Endometrium (tissue), 2 donors: ENCODE results near the gene MARVELD3.

Experiments used
- FAIRE-seq: peaks from 2 replicates; lab custom pipeline; 2012; peaks lifted over from hg19 to GRCh38; lab: Jason Lieb, UNC
- donor health status: control.
- donor health status: control.

MARVELD3 gene

DNA sequence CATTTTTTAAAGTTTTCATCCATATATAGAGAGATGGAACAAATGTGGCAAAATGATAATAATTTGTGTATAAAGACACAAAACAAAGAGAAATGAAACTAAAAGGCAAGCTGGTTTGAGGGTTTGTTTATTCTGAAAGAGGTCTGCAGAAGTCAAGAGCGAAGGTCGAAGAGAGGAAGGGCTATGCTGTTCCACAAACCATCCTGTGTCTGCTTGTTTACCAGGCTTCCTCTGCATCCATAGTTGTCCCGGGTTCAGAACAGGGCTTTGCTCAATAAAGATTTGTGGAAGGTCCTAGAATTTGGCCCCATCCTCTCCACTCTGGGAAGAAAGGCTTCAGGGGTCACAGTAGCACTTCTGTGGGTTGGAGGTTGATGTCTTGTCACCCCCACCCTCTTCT, 2.4 kb upstream of the MARVELD3 start:
- FAIRE-seq = no peak

DNA sequence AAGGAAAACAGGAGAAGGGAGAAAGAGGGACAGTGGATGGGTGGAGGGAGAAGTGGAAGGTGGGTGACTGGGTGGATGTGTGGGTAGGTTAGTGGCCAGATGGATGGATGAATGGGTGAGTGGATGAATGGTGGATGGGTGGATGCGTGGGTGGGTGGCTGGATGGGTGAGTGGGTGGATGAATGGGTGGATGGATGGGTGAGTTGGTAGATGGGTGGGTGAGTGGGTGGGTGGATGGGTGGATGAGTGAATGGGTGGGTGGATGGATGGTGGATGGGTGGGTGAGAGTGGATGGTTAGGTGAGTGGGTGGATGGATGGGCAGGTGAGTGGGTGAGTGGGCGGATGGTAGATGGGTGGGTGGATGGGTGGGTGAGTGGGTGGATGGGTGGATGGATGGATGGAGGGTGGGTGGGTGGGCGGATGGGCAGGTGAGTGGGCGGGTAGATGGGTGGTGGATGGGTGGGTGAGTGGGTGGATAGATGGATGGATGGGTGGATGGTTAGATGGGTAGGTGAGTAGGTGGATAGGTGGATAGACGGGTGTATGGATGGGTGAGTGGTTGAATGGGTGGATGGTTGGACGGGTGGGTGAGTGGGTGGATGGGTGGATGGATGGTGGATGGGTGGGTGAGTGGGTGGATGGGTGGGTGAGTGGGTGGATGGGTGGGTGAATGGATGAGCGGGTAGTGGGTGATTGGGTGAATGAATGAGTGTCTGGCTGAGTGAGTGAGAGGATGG, 702 bp upstream of the MARVELD3 start:
- no peak for FAIRE-seq

DNA sequence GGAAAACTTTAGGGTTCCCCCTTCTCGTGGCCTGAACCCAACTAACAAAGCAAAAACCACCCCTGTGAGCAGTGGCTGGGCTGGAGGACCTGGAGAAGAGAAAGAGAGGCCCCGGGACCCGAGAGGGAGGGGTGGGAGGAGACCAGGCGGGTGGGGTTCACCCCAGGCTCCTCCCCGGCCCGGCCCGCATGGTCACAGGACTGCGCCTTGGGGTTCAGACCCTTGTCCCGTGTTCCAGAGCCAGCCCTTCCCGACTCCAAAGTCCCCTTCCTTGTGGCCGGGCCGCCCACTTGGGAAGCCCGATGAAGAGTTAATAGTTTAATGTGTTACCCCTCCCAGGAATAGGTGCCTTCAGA, 852 bp downstream of the MARVELD3 start:
- FAIRE-seq = no peak

DNA sequence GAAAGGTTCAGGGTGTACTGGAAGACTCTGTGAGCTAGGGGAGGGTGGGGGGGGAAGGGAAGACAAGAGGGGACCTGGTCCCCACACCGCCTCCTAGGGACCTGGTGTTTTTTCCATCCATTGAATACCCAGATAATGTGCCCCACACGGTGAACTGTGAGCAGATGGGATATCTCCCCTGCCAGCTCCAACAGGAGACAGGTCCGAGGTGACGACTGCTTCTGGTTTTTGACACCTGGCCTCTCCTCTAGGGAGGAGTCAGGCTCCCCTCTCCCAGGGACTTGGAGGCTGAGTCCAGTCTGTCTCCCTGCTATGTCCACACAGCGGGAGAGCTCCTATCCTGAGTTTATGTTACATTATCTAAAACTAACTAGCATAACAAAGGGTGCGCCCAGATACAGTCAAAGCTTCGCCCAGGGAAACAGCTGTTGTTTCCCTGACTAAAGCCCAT, 1.8 kb downstream of the MARVELD3 start:
- FAIRE-seq = no peak

DNA sequence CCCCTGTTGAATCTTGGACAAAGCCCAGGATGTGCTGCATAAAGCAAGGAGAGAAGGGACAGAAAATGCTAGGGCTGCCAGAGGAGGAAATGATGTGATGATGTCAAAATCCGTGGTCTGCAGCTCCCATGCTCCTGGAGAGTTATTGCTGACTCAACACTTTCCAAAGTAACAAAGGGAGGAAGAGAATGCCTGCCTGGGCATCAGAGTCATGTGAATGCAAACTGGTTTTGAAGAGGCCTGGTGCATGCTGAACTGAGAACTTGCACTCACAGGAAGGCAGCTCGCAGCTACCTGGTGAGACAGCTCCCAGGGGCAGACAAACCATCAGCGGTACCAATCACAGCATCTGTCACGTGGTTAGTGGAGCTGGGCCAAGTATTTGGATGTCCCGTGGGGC, 2.8 kb downstream of the MARVELD3 start:
- no peak for FAIRE-seq

DNA sequence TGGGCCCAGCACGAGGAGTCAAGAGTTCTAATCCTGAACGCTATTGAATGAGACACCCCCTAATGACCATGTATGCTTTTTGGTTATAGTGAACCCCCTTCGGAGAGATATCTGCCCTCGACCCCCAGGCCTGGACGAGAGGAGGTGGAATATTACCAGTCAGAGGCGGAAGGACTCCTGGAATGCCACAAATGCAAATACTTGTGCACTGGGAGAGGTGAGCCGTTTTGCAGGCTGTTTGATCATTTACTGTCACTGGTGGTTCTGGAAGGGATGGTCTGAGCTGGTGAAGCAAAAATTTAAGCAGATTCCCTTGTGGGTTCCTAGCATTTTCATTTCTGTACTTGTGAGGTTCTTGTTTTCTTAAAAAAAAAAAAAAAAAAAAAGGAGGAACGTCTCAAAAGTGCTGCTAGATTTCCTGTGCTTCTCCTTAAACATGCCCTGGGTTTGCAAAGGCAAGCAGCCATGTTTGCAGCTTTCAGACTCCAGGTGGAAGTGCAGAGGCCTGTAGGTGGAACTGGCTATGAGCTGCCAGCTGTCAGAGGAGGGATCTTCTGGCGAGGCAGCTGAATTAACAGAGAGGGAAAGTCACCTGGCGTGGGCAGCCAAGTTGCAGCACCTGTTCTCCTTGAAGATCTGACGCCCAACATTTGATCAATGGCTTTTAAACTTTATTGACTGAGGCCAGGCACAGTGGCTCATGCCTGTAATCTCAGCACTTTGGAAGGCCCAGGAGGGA, 3.5 kb downstream of the MARVELD3 start:
- FAIRE-seq = no peak

DNA sequence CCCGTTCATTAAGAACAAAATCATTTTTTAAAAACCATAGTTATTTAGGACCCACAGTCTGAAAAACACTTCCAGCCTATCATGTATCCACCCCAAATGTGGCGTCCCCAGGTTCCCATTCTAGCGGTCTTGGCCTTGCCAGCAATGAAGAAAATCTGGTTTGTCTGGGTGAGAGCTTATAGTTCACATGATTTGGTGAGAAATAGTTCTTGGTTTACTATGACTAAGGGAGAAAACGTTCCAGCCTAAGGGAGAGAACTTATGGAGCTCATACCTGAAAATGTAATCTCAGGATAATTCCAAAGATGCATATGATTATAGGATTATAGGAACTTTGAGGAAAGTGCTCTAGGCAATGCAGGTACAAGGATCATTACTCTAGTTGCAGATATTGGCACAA, 4.8 kb downstream of the MARVELD3 start:
- no peak for FAIRE-seq

DNA sequence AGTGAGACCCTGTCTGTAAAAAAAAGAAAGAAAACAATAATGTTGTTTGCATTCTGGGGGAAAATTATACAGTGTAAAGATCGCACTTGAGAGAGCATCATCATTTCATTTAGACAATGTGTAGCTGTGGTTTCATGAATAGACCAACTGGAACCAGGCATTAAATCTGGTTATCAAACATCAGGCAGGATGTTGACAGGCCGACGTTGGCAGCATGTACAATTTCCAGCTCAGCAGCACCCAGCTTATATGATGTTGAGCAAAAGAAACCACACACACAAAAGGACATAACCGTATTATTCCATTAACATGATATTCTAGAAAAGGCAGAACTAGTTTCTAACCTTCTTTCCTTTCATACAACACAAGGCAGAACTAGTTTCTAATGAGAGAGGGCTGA, 5.8 kb downstream of the MARVELD3 start:
- no peak for FAIRE-seq

DNA sequence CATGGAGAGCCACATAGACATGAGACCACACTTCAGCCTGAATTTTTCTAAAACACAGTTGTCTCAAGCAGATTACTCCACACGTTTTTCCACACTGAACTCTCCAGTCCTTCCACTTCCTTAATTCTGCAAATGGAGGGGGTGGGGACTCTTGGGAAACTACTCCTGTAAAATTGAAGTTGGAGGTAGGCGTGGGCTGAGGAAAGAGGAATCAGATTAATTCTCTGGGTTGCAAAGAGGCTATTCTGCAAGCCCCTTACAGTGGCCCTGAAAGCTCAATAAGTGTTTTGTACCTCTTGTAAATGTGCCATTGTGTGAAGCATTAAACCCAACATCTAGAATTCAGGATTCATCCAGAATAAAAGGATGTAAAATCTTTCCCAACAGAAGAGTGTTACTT, 9.6 kb downstream of the MARVELD3 start:
- no peak for FAIRE-seq

DNA sequence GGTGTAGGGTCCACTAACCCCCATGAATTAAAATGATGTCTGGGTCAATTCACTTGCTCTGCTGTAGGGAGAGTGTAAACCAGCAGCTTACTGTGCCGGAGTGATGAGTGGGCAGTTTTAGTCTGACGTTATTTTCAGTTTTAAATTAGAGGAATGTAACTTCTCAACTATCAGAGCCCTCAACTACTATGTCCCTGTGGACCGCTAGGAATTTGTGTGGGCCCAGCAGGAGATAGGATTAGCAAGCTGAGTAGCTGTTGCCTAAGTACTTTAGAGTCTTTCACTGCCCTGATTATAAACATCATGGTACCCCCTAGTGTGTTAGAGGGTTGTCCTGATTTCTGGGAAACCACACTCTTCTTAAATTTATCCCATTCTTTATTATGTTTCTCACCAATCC, 11.4 kb downstream of the MARVELD3 start:
- no peak for FAIRE-seq

DNA sequence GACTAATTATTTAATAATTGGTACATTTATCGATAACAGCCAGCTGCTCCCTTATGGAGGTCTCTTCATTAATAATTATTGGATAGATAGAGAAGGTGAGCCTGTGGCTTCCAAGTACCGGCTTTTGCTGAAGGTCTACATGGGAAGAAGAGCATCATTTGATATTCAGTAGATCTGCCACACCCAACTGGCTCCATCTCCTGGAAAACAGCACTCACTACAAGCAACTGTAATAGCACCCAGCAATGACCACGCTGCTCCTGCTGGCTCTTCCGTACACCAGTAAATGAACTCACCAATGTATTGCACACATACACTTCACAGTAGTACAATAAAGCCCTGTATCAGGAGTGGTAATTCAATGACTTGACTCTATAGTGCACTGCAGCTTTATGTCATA, 19.5 kb downstream of the MARVELD3 start:
- no peak for FAIRE-seq

DNA sequence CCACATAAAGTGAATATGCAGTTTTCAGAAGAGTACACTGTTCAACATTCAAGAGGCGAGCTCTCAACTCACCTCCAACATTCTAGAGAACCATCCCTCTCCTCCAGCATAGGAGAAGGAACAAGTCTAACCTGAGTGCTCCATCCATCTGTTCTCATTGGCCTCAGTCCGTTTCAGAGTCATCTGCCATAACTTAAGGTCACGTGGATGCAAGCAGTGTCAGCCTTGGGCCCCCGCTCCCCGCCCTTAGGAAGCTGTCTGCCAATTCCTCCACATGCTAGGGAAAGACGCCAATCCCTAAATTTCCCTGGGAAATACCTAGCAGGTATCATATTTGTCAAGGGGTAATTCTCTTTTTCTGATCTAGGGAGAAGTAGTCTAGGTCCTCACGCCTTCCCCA, 21.4 kb downstream of the MARVELD3 start:
- FAIRE-seq = no peak

DNA sequence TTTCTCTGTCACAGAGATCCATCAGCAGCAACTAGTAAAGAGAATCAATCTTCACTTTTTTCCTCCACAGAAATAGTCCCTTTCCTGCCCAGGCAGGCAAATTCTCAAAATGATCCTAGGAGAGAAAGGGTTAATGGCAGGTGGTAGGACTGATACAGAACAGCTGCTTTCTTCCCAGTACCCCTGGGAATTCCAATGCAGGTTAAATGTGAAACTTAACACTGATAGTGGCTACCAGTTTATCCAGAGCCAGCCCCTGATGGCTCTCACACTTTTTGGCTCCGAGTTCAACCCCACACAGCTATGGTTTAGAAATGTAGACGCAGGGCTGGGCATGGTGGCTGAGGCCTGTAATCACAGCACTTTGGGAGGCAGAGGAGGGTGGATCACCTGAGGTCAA, 22.2 kb downstream of the MARVELD3 start:
- no peak for FAIRE-seq

DNA sequence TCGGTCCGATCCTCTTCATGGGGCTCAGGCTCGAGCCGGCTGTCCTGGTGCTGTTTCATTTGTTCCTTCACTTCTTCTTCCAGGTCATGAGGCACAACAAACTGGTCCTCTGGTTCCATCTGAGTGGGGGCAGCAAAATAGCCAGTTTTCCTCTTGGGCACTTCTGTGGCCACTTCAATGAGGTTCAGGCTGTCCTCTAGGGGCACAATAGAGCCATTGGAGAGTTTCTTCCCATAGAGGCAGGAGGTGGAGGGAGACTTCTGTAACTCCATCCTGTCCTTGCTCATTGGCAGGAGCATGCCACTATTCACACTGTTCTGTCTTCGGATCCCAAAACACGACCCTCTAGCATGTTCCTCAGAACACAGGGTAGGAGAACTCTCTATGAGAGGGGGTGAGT, 22.9 kb downstream of the MARVELD3 start:
- FAIRE-seq = no peak

DNA sequence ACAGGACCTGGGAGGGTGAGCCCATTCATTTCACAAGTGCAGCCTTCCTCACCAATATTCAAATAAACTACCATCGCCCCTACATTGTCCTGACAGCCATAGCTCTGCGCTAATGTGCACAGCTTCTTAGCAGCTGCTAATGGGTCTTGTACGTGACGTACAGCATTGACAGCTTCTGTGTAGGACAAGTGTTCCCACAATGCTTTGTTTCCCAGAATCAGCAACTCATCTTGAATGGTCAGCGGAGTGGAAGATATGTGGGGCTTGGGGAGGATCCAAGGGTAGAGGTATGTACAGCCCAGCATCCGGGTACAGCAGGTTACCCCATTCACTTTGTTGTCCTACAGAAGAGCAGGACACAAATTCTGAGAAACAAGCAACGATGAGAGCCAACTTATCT, 23.7 kb downstream of the MARVELD3 start:
- FAIRE-seq = no peak

DNA sequence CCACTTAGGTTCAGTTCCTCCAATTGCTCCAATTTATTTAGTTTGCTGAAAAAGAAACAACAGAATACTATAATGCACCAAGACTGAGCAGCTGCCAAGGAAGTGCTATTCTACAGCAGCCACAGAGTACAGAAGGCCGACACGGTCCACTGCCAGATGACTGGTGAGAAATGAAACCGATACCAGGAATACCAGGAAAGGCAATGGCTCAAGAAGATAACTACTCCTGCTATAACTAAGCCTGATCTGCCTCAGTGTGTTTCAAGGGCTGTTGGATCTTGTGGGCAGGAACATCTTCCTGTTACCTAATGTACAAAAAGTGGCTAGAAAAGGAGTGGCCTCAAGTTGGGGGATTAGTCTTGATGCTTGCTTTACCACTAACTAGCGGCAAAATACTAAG, 32.8 kb downstream of the MARVELD3 start:
- no peak for FAIRE-seq

DNA sequence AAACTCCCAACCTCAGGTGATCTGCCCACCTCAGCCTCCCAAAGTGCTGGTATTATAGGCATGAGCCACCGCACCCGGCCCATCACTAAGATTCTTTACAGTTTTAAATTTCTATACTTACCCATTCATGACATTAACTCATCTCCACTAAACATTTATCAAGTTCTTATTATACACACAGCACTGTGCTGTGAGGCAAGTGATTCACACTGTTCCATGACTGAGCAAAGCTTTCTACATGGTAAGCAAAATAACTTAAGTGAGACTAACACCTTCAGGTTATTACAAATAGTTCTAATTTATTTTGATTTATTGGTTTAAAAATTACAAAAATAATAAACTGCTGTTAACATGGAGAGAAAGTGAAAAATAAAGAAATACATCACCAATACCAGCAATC, 33.5 kb downstream of the MARVELD3 start:
- no peak for FAIRE-seq

DNA sequence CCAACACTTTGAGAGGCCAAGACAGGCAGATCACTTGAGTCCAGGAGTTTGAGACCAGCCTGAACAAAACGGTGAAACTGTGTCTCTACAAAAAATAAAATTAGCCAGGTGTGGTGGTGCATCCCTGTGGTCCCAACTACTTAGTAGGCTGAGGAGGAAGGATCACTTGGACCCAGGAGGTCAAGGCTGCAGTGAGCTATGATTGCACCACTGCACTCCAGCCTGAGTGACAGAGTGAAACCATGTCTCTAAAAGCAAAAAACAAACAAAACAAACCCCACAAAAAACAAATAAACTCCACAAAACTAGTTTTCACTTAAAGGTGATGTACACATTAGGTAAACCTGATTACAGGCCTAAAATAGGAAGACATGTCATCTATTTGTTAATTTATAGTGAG, 40.3 kb downstream of the MARVELD3 start:
- FAIRE-seq = no peak

DNA sequence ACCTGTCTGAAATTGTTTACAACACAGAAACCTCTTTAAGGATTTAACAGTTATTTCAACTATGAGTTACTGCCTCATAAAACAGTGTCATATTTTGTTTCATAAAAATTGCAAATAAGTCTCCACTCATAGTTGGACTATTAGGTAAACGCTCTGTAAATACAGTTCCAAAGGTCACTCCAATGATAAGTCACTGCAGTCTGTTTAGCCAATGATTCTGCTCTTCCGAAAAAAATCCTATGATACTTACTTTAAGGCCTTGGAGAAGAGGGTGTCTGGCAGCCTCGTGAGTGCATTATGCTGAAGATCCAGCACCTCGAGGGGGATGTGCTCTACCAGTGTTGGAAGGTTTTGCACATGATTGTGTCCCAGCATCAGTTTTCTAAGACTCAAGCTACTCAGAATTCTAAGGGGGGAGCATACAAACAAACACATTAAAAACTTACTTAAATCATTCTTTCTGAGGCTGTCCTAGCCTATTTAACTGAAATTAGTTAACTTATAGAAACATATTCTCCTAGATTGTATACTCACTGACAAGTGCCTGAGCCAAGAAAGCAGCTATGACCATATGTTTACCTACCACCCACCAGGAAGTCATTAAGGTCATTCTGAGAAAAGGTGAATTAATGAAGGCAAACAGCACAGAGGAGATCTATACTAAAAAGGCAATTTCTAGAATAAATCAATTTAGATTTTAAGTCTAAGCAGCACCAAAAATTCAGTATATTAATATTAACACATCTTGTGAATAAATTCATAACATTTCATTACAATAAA, 41.1 kb downstream of the MARVELD3 start:
- FAIRE-seq = no peak

DNA sequence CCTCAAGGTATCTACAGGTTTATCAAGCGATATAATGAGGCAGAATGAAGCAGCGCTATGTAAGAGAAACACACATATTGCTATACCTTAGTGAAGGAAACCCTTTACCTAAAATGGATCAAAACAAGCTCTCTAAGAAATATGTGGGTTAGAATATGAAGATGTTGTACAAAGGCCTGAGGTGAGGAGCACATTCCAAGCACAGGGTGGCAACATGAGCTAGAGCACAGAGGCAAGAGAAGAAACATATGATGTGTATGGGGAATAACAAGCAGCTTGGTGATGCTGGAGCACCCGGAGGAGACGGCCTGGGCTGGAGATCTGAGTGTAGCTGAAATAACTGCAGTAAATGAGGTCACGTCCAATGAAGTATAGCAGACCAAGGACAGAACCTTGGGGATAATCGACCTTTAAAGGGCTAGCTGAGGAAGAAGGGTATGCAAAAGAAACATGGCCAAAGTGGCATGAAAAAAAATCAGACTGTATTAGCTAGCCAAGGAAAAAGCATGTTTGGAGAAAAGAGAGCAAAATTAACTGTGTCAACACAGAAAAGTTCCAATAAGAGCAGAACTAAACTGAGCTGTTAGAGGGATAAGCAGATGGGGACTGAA, 44.0 kb downstream of the MARVELD3 start:
- no peak for FAIRE-seq

DNA sequence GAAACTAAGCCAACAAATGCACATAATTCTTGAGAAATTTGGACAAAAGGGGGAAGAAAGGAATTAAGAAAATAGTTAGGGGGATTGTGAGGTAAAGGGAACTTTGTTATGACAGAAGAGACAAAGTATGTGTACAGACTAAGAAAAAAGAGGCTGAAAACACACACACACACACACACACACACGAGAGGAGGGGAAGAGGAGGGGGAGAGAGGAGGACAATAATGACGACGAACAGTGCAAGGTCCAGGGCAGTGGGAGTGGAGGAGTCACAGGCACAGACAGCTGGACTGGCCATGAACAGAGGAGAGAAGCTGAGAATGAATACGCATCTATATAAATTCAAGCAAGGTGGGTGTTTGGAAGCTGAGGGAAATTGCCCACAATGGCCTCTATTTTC, 44.6 kb downstream of the MARVELD3 start:
- FAIRE-seq = no peak

DNA sequence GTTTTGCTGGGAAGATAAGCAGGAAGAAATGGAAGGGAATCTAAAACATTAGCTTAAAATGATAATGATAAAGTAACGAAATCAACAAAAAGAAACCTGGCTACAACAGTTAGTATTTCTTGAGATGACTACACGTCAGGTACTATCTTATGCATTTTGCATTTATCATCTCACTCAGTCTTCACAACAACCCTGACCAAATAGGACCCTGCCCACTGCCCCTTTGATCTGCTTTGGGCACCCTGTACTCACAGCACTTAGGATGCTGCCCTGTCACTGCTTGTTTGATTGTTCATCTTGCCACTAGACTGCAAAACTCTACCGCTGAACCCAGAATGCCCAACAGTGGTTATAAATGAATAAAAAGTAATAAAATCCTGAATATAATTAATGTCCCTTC, 45.2 kb downstream of the MARVELD3 start:
- FAIRE-seq = no peak

DNA sequence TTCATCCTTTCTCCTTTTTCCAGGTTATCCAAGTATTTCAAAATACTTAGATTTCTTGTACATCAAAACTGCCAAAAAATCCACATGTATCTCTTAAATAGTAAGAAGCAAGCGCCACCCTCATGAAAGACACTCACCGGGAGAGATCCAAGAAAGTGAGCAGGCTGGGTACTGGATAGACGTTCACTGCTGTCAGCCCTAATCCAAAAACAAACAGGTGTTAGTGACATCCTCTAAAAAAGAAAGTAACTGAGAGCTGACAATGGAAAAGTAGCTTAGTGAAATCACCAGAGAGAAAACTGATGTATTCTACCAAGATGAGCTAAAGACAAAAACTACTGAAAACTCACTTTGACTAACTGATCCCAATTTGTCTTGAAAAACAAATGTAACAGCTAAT, 46.1 kb downstream of the MARVELD3 start:
- no peak for FAIRE-seq
